ENCODE data around the gene ITGA11. TPM values are rescaled to one million over a fixed set of nuclear protein-coding genes. Genes with fewer than 3 reads are reported as not detected.
A peak's percentile ranks its signal among the peaks of the same experiment; 100 is the strongest.

Gene ITGA11
- total and polyA plus RNA-seq, 2 of the 13 experiments (the other 11 are each of a cell fraction or from before 2014, with no cell fraction given), result not detected

- peak; percentile 54 for TF ChIP-seq PAXIP1 (CRISPR knock-in tag; conservative IDR thresholded peaks at IDR 0.05)
- TF ChIP-seq SKI (IDR thresholded peaks at IDR 0.05; ENCODE audit: partially characterized antibody), result peak; percentile 47
- no peak for TF ChIP-seq ATM (IDR thresholded peaks at IDR 0.05; ENCODE audit: borderline replicate concordance)
- 0 out of 2 replicates have a peak, but pooled peaks have one; percentile 32 for TF ChIP-seq ZKSCAN8 (CRISPR knock-in tag; IDR thresholded peaks at IDR 0.05; ENCODE audit: borderline replicate concordance)
- peak; percentile 63; the same call in 1 of the 2 replicates for TF ChIP-seq HCFC1 (IDR thresholded peaks at IDR 0.05; ENCODE audit: low read depth, low read length)
- TF ChIP-seq ATF7 (IDR thresholded peaks at IDR 0.05), result no peak
- no peak; the same call in 1 of the 2 replicates for TF ChIP-seq ATF7 (CRISPR knock-in tag; IDR thresholded peaks at IDR 0.05)
- no peak for TF ChIP-seq FUBP1 (CRISPR knock-in tag; IDR thresholded peaks at IDR 0.05; ENCODE audit: borderline replicate concordance)
- no peak; the same call in 1 of the 2 replicates for TF ChIP-seq NR3C1 (CRISPR knock-in tag; IDR thresholded peaks at IDR 0.05)
- no peak for TF ChIP-seq ZNF138 (CRISPR knock-in tag; IDR thresholded peaks at IDR 0.05; ENCODE audit: low read depth)
- TF ChIP-seq ZNF746 (CRISPR knock-in tag; IDR thresholded peaks at IDR 0.05), result peak; percentile 84
- TF ChIP-seq KLF13 (CRISPR knock-in tag; IDR thresholded peaks at IDR 0.05), result peak; percentile 25; the same call in 1 of the 2 replicates
- TF ChIP-seq GATAD2A (CRISPR knock-in tag; IDR thresholded peaks at IDR 0.05), result peak; percentile 73
- TF ChIP-seq SAFB2 (CRISPR knock-in tag; IDR thresholded peaks at IDR 0.05; ENCODE audit: borderline replicate concordance, low read depth), result peak; percentile 24; the same call in 1 of the 2 replicates
- peak; percentile 30 for TF ChIP-seq CAMTA2 (CRISPR knock-in tag; IDR thresholded peaks at IDR 0.05; ENCODE audit: borderline replicate concordance)
- TF ChIP-seq MLX (CRISPR knock-in tag; IDR thresholded peaks at IDR 0.05), result no peak; the same call in 1 of the 2 replicates
- peak; percentile 89; the same call in 1 of the 2 replicates for TF ChIP-seq ZNF784 (CRISPR knock-in tag; IDR thresholded peaks at IDR 0.05; ENCODE audit: borderline replicate concordance)
- peak; percentile 97 for TF ChIP-seq ZNF687 (CRISPR knock-in tag; IDR thresholded peaks at IDR 0.05)
These were observed 154.2 kb downstream of the ITGA11 start, which contains the start of gene FEM1B (continued) for GRCh38 chr15:68277603-68278344.
